ENCODE data around the gene FICD. TPM values are rescaled to one million over a fixed set of nuclear protein-coding genes. Genes with fewer than 3 reads are reported as not detected.

Gene FICD
- polyA plus RNA-seq, 1 experiment: 1.4 TPM

DNA sequence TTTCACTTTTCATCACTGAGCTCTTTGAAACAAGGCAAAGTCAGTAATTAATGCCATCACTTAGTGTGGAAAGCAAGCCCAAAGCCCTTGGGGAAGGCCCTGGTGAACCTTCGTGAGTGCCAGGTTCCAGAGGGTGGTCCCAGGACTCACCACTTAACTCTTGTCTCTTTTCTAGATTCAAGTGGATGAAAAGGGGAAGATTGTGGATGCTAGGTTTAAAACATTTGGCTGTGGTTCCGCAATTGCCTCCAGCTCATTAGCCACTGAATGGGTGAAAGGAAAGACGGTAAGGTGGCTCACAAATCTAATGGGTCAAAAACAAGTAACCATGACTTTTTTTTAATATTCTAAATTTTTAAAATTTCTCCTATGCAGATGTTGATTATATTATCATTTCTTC is 50.1 kb downstream of the FICD start:
- H3K27ac ChIP-seq (ENCODE audit: low read depth, low read length): no peak overlapping the region
- no peak overlapping the region for H3K4me3 ChIP-seq (ENCODE audit: low read depth, low read length)
- no peak for DNase-seq (ENCODE audit: low read depth, low spot score)
- POLR2A ChIA-PET: interaction anchor here (0.5 kb wide), 1 partner anchor 260 kb away, joined by 3 read pairs; no protein-coding TSS in a partner anchor
- CTCF ChIA-PET: interaction anchor here (0.5 to 15.8 kb wide), 15 partner anchors 8 to 698 kb away, joined by 3 to 508 read pairs (median 8); no protein-coding TSS in a partner anchor
- H3K27me3 ChIP-seq (ENCODE audit: control insufficient read depth, insufficient read depth, low read length): no peaks in the 10 kb centered on the region
- H3K9me3 ChIP-seq (ENCODE audit: control insufficient read depth, insufficient read depth, low read length): no peaks in the 10 kb centered on the region; the same call in 1 of the 2 replicates
- TF ChIP-seq, protein P1, sequence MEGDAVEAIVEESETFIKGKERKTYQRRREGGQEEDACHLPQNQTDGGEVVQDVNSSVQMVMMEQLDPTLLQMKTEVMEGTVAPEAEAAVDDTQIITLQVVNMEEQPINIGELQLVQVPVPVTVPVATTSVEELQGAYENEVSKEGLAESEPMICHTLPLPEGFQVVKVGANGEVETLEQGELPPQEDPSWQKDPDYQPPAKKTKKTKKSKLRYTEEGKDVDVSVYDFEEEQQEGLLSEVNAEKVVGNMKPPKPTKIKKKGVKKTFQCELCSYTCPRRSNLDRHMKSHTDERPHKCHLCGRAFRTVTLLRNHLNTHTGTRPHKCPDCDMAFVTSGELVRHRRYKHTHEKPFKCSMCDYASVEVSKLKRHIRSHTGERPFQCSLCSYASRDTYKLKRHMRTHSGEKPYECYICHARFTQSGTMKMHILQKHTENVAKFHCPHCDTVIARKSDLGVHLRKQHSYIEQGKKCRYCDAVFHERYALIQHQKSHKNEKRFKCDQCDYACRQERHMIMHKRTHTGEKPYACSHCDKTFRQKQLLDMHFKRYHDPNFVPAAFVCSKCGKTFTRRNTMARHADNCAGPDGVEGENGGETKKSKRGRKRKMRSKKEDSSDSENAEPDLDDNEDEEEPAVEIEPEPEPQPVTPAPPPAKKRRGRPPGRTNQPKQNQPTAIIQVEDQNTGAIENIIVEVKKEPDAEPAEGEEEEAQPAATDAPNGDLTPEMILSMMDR (IDR thresholded peaks at IDR 0.05; ENCODE audit: low read depth, low read length): no peak

DNA sequence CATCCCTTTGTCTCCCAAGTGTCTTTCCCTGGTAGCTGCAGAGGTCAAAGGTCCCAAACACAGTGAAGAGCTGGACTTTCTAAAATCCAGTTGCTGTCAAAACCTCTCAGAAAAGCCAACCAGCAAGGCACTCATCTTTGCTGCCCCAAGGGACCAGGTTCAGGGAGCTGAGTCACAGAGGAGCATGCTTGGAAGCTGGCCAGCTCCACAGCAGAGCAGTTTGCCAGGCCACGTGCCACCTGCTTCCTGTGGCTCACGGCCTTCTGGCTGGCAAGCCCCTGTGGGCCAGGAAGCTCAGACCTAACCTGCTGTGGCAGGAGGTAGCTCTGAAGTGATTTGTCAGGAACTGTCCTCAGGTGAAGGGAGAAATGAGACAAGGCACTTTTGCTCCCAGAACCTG is 50.9 kb downstream of the FICD start:
- ChIA-PET CTCF (interaction anchor here (0.9 to 15.8 kb wide), 3 partner anchors 8 to 238 kb away, joined by 3 to 508 read pairs (median 25); no protein-coding TSS in a partner anchor), POLR2A (interaction anchor here (0.5 kb wide), 2 partner anchors 62 to 260 kb away, joined by 3 to 7 read pairs; no protein-coding TSS in a partner anchor)
- DNase-seq (ENCODE audit: low read depth, low spot score): no peak
- Histone ChIP-seq H3K4me3 (ENCODE audit: low read depth, low read length) (no peak overlapping the region), H3K27me3 (ENCODE audit: control insufficient read depth, insufficient read depth, low read length) (no peaks in the 10 kb centered on the region), H3K9me3 (ENCODE audit: control insufficient read depth, insufficient read depth, low read length) (no peaks in the 10 kb centered on the region), H3K27ac (ENCODE audit: low read depth, low read length) (peak overlapping the region; percentile 34)
- TF ChIP-seq, protein P1 (IDR thresholded peaks at IDR 0.05; ENCODE audit: low read depth, low read length): no peak

DNA sequence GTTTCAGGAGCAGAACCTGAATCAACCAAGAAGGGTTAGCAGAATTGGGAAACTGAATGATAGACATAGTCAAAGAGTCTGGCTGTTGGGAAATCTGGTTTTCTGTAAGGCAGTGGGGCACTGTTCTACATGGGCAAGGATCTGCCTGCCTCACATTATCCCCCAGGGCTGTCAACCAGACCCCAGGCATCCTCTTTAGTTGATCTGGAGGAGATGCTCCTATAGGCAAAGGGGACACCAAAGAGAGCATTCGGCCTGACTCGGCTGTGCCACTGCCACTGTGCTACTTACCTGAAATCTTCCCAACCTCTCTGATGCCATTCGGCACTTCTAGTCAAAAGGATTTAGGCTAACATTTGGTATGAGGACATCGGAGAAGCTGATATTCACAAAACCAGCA is 51.4 kb downstream of the FICD start:
- no peak for DNase-seq (ENCODE audit: low read depth, low spot score)
- Histone ChIP-seq H3K9me3 (ENCODE audit: control insufficient read depth, insufficient read depth, low read length) (no peaks in the 10 kb centered on the region), H3K4me3 (ENCODE audit: low read depth, low read length) (no peak overlapping the region), H3K27me3 (ENCODE audit: control insufficient read depth, insufficient read depth, low read length) (no peaks in the 10 kb centered on the region), H3K27ac (ENCODE audit: low read depth, low read length) (no peak overlapping the region)
- TF ChIP-seq, protein P1 (IDR thresholded peaks at IDR 0.05; ENCODE audit: low read depth, low read length): no peak
- POLR2A ChIA-PET: interaction anchor here (0.5 kb wide), 1 partner anchor 62 kb away, joined by 7 read pairs; no protein-coding TSS in a partner anchor
- CTCF ChIA-PET: interaction anchor here (0.9 to 15.8 kb wide), 4 partner anchors 8 to 384 kb away, joined by 3 to 508 read pairs (median 18); no protein-coding TSS in a partner anchor

DNA sequence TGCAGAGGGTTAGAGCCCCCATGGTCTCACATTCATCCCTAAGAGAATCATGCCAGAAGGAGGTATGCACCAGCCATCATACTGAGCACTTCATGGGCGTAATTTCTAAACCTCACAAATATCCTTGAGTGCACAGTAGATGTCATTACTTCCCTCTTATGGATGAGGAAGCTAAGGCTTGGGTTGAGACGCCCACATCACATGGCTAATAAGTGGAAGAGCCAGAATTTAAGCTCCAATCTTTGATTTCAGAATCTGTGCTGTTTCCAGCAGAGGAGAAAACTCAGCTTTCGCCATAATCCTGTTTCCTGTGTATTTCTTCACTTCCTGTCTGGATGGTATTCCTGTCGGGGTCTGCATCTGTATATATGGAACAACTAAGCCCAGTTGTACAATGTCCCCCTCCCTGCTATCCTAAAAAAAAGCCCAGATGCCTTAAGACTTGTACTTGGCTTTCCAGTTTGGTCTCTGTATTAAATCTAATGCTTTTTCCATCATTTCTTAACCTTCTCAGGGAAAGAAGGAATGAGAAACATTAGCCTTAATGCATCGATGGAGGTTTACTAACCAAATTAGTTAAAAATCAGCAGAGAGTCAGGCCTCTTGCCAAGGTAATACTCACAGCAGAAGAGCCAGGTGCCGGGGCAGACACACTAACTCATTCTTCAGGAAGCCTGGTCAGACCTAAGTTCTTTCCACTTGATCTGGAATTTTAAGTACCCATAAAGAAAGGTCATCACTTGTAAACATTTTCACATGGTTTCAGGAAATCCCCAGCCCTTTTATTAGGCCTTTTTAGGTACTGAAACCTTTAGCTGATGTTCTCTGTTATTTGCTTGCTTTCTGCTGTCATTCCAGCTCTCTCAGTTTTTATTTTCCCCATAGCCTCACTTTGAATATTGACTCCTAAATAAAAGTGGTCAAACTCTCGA is 52.6 kb downstream of the FICD start:
- CTCF ChIA-PET: interaction anchor here (1.3 to 15.8 kb wide), 4 partner anchors 44 to 383 kb away, joined by 4 to 508 read pairs (median 18); no protein-coding TSS in a partner anchor
- no peaks in the 10 kb centered on the region for H3K27me3 ChIP-seq (ENCODE audit: control insufficient read depth, insufficient read depth, low read length)
- TF ChIP-seq, protein P1 (IDR thresholded peaks at IDR 0.05; ENCODE audit: low read depth, low read length): no peak
- POLR2A ChIA-PET: interaction anchor here (0.6 kb wide), 1 partner anchor 30 kb away, joined by 3 read pairs; the partner anchor contains the start of gene TMEM119
- DNase-seq (ENCODE audit: low read depth, low spot score): no peak
- no peak overlapping the region for H3K4me3 ChIP-seq (ENCODE audit: low read depth, low read length)
- peak overlapping the region; percentile 24 for H3K27ac ChIP-seq (ENCODE audit: low read depth, low read length)
- H3K9me3 ChIP-seq (ENCODE audit: control insufficient read depth, insufficient read depth, low read length): no peaks in the 10 kb centered on the region

Measured in AG04450 (cell line).